Measurements from ENCODE around the gene PBRM1. TPM values are rescaled to one million over a fixed set of nuclear protein-coding genes. Genes with fewer than 3 reads are reported as not detected.
A peak's percentile ranks its signal among the peaks of the same experiment; 100 is the strongest.

Gene PBRM1
- polyA plus RNA-seq, 1 experiment: 40.6 TPM

GRCh38 chr3:52704611-52705437 is 19.1 kb upstream of the PBRM1 start:
- DNase-seq (ENCODE audit: low read depth, low spot score): no peak
- ChIA-PET CTCF (no interaction called here), POLR2A (interaction anchor here (0.6 to 1.3 kb wide), 7 partner anchors 16 to 169 kb away, joined by 3 to 4 read pairs (median 4); partner anchors contain the start of genes GNL3, NEK4, PBRM1 and UQCC5)

GRCh38 chr3:52703341-52703740 is 17.6 kb upstream of the PBRM1 start:
- POLR2A ChIA-PET: no interaction called here

More at GRCh38 chr3:52704611-52705437, 19.1 kb upstream of the PBRM1 start:
- Histone ChIP-seq H3K4me3 (ENCODE audit: low read depth, low read length) (peak overlapping the region; percentile 98), H3K27ac (ENCODE audit: low read depth, low read length) (peak overlapping the region; percentile 77), H3K27me3 (ENCODE audit: control insufficient read depth, insufficient read depth, low read length) (no peaks in the 10 kb centered on the region), H3K9me3 (ENCODE audit: control insufficient read depth, insufficient read depth, low read length) (no peaks in the 10 kb centered on the region)
- TF ChIP-seq CTCF (IDR thresholded peaks at IDR 0.05; ENCODE audit: low read depth, low read length): no peak

GRCh38 chr3:52697632-52697965 is 11.9 kb upstream of the PBRM1 start:
- CTCF ChIA-PET: interaction anchor here (0.6 kb wide), 1 partner anchor 373 kb away, joined by 4 read pairs; no protein-coding TSS in a partner anchor

More at GRCh38 chr3:52703341-52703740, 17.6 kb upstream of the PBRM1 start:
- Histone ChIP-seq H3K9me3 (ENCODE audit: control insufficient read depth, insufficient read depth, low read length) (no peaks in the 10 kb centered on the region), H3K27ac (ENCODE audit: low read depth, low read length) (no peak overlapping the region), H3K27me3 (ENCODE audit: control insufficient read depth, insufficient read depth, low read length) (no peaks in the 10 kb centered on the region), H3K4me3 (ENCODE audit: low read depth, low read length) (no peak overlapping the region)
- no peak for DNase-seq (ENCODE audit: low read depth, low spot score)
- no peak for TF ChIP-seq CTCF (IDR thresholded peaks at IDR 0.05; ENCODE audit: low read depth, low read length)
- CTCF ChIA-PET: no interaction called here

GRCh38 chr3:52696830-52697631 is 11.3 kb upstream of the PBRM1 start:
- POLR2A ChIA-PET: interaction anchor here (1.0 kb wide), 1 partner anchor 10 kb away, joined by 3 read pairs; no protein-coding TSS in a partner anchor
- no peak for DNase-seq (ENCODE audit: low read depth, low spot score)
- no peak for TF ChIP-seq CTCF (IDR thresholded peaks at IDR 0.05; ENCODE audit: low read depth, low read length)
- Histone ChIP-seq H3K9me3 (ENCODE audit: control insufficient read depth, insufficient read depth, low read length) (no peaks in the 10 kb centered on the region), H3K27ac (ENCODE audit: low read depth, low read length) (no peak overlapping the region), H3K4me3 (ENCODE audit: low read depth, low read length) (no peak overlapping the region), H3K27me3 (ENCODE audit: control insufficient read depth, insufficient read depth, low read length) (no peaks in the 10 kb centered on the region)
- CTCF ChIA-PET: interaction anchor here (0.6 kb wide), 1 partner anchor 373 kb away, joined by 4 read pairs; no protein-coding TSS in a partner anchor

More at GRCh38 chr3:52697632-52697965, 11.9 kb upstream of the PBRM1 start:
- no peak overlapping the region for H3K27ac ChIP-seq (ENCODE audit: low read depth, low read length)
- H3K27me3 ChIP-seq (ENCODE audit: control insufficient read depth, insufficient read depth, low read length): no peaks in the 10 kb centered on the region
- no peak for DNase-seq (ENCODE audit: low read depth, low spot score)
- POLR2A ChIA-PET: no interaction called here
- H3K9me3 ChIP-seq (ENCODE audit: control insufficient read depth, insufficient read depth, low read length): no peaks in the 10 kb centered on the region
- TF ChIP-seq CTCF (IDR thresholded peaks at IDR 0.05; ENCODE audit: low read depth, low read length): no peak
- no peak overlapping the region for H3K4me3 ChIP-seq (ENCODE audit: low read depth, low read length)
